Ovary (tissue), 9 donors: ENCODE results near the gene KDF1. TPM values are rescaled to one million over a fixed set of nuclear protein-coding genes. Genes with fewer than 3 reads are reported as not detected.

Experiments
- DNase-seq, 5 donors: peaks; one replicate each; pipeline ENCODE4 v3.0.0-alpha.2; 2019 to 2020
- H3K27ac ChIP-seq, 2 donors: fragments of 200-600 bp; one replicate each; pipeline versions ENCODE4 v1.5.1 to v1.8.0; 2019 to 2022
- H3K27me3 ChIP-seq: fragments of 200-600 bp; one replicate; pipeline ENCODE4 v1.8.0; 2022
- H3K36me3 ChIP-seq: fragments of 200-600 bp; sonication (generic); one replicate; pipeline ENCODE4 v1.5.1; 2019
- H3K4me1 ChIP-seq: one replicate; pipeline ENCODE4 v1.8.1; 2013; ENCODE audit warnings: mild to moderate bottlenecking, moderate library complexity; ENCODE audit not compliant: insufficient read depth
- H3K4me3 ChIP-seq: fragments of 200-600 bp; sonication (generic); one replicate; pipeline ENCODE4 v1.5.1; 2017
- H3K9me3 ChIP-seq, 2 donors: fragments of 200-600 bp in 1 of 2; sonication (generic) in 1 of 2; one replicate each; pipeline versions ENCODE4 v1.5.1 to v1.8.1; 2013 to 2019; ENCODE audit warnings: mild to moderate bottlenecking in 1 of 2, moderate library complexity in 1 of 2
- EP300 ChIP-seq: sonication (generic); formaldehyde crosslinking; IDR thresholded peaks from one replicate; pipeline ENCODE4 v1.6.1; 2017; ENCODE audit warnings: antibody characterized with exemption
- POLR2A ChIP-seq: fragments of 450-650 bp; IDR thresholded peaks from one replicate; pipeline ENCODE4 v1.6.1; 2017; ENCODE audit warnings: antibody characterized with exemption, mild to moderate bottlenecking, moderate library complexity
- WGBS, 3 donors: extraction: QIAGEN DNeasy Blood & Tissue Kit in 1 of 3; methylation state at CpG; one replicate each; pipeline versions ENCODE4 v1.1.5 to v1.1.7; 2013 to 2017; 5-methylcytosine and 5-hydroxymethylcytosine counted together
- intact Hi-C, 4 donors: fragments of 100-400 bp; cut with DNase I; formaldehyde crosslinking; loops; one replicate each; pipeline versions ENCODE4 v1.11.0 to v1.15.1; 2022 to 2023
- polyA plus RNA-seq, 2 donors: library from polyadenylated mRNA; stranded (reverse); fragments of 200-250 nt in 1 of 2; fragments of 350-450 nt in 1 of 2; fragmentation: Illumina TruSeq in 1 of 2; extraction: RNeasy Lipid Tissue Mini Kit (QIAGEN cat#74804) in 1 of 2; gene quantifications; one replicate each; pipeline ENCODE4 v1.2.3, GENCODE V29; 2013 to 2014
- total RNA-seq, 7 donors: library from RNA; depleted of rRNA in 2 of 7; stranded (reverse); fragments of >200 nt in 2 of 7; fragmentation: NEBNext Ultra II Directional in 3 of 7; extraction: Animal tissue kit (Norgen Biotek cat#: 25700) in 3 of 7; gene quantifications; one replicate each; pipeline versions ENCODE4 v1.1.0 to v1.2.4, GENCODE V29; 2016 to 2023
- TF ChIP-seq, protein P1 (sequence below), 3 donors: fragments of 450-650 bp in 2 of 3; fragments of 200-600 bp in 1 of 3; IDR thresholded peaks; one replicate each; pipeline versions ENCODE4 v1.5.1 to v1.8.0; 2016 to 2022; ENCODE audit warnings: antibody characterized with exemption in 3 of 3, mild to moderate bottlenecking in 1 of 3
- donor health status: DM: no; HTN: no; CAD: no; lungs with moderate emphysema.
- donor health status: DM: no; HTN: no; CAD: no.
- donor health status: Bipolar disorder and iron deficiency.
- donor health status: DM: yes; HTN: yes; CAD: no.
- donor health status: DM: no; HTN: no; CAD: no.
- donor health status: DM: yes; HTN: yes; CAD: no.

Gene KDF1
- total and polyA plus RNA-seq, 9 donors: 0.08 to 11.0 (median 0.60) TPM; not detected in 4

GRCh38 chr1:27005648-27006496, 45.6 kb upstream of the KDF1 start:
- no peak overlapping the region for H3K27ac ChIP-seq
- H3K4me1 ChIP-seq: peaks cover 7% of the 10 kb centered on the region

DNA sequence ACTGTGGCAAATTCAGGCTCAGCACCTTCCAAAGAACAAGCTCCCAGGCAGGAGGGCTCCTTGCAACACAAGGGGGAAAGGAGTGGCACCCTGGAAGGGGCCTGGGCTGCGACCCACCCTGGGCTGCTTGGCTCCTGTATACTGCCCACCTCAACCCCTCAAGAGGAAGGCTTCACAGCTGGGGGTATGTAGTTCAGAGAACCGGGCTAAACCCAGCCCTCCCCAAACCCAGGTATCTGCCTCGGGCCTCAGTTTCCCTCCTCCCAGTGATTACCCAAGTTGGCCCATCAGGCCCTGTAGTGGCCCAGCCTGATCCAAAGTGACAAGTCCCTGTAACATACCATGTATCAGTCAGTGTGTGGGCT, 44.9 kb upstream of the KDF1 start:
- Histone ChIP-seq H3K36me3 (no peaks in the 10 kb centered on the region), H3K4me1 (peaks cover 5% of the 10 kb centered on the region), H3K9me3 (no peaks in the 10 kb centered on the region), H3K27ac (no peak overlapping the region), H3K4me3 (no peak overlapping the region), H3K27me3 (no peaks in the 10 kb centered on the region)
- TF ChIP-seq EP300: no peak
- 83 to 91% (median 86%) methylated on average over 3 of the region's 3 CpGs for WGBS, 3 donors
- intact Hi-C loops: loop anchor here in 1 of 4 donors (5.0 kb wide), 1 partner anchor 52 kb away; no protein-coding TSS in a partner anchor
- DNase-seq: no peak

More at GRCh38 chr1:27005648-27006496, 45.6 kb upstream of the KDF1 start:
- WGBS, 3 donors: 92 to 95% (median 94%) methylated on average over 43 to 48 of the region's 48 CpGs
- Histone ChIP-seq H3K27me3 (no peaks in the 10 kb centered on the region), H3K9me3 (no peaks in the 10 kb centered on the region), H3K4me3 (no peak overlapping the region), H3K36me3 (no peaks in the 10 kb centered on the region)
- DNase-seq: no peak
- intact Hi-C loops: loop anchor here in 1 of 4 donors (5.0 kb wide), 1 partner anchor 51 kb away; no protein-coding TSS in a partner anchor
- TF ChIP-seq, protein P1, sequence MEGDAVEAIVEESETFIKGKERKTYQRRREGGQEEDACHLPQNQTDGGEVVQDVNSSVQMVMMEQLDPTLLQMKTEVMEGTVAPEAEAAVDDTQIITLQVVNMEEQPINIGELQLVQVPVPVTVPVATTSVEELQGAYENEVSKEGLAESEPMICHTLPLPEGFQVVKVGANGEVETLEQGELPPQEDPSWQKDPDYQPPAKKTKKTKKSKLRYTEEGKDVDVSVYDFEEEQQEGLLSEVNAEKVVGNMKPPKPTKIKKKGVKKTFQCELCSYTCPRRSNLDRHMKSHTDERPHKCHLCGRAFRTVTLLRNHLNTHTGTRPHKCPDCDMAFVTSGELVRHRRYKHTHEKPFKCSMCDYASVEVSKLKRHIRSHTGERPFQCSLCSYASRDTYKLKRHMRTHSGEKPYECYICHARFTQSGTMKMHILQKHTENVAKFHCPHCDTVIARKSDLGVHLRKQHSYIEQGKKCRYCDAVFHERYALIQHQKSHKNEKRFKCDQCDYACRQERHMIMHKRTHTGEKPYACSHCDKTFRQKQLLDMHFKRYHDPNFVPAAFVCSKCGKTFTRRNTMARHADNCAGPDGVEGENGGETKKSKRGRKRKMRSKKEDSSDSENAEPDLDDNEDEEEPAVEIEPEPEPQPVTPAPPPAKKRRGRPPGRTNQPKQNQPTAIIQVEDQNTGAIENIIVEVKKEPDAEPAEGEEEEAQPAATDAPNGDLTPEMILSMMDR (IDR thresholded peaks at IDR 0.05): no peak
- no peak for TF ChIP-seq EP300
- TF ChIP-seq POLR2A: no peak

DNA sequence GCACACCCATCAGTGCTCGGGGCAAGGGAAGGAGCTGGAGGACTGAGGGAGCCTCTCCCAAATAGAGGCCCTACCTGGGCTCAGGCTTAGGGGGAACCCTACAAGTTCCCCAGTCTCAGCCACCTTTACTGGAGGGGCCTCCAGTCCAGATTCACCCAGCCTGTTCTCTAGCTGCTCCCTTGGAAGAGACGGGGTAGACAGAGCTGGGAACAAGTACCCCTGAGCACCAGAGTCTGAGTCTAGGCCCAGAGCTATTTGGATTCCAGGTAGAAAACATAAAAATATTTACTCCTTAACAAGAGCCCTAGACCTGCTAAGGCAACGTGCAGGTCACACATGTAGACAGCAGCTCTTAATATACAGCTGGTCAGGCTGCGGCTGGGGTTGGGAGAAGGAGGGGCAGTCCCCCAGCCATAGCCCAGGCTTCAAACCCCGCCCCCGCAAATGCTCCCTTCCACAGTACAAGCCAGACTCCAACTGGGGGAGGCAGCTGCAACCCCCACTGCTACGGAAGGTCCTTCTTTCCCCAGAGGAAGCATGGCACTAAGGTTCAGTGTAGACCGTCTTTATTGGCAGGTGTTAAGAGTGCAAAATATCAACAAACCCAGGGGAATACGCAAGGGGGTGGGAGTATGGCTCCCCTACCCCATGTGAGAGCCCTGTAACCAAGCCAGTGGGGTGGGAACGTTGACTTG, 44.4 kb upstream of the KDF1 start:
- intact Hi-C loops: loop anchor here in 1 of 4 donors (5.0 kb wide), 1 partner anchor 53 kb away; no protein-coding TSS in a partner anchor

DNA sequence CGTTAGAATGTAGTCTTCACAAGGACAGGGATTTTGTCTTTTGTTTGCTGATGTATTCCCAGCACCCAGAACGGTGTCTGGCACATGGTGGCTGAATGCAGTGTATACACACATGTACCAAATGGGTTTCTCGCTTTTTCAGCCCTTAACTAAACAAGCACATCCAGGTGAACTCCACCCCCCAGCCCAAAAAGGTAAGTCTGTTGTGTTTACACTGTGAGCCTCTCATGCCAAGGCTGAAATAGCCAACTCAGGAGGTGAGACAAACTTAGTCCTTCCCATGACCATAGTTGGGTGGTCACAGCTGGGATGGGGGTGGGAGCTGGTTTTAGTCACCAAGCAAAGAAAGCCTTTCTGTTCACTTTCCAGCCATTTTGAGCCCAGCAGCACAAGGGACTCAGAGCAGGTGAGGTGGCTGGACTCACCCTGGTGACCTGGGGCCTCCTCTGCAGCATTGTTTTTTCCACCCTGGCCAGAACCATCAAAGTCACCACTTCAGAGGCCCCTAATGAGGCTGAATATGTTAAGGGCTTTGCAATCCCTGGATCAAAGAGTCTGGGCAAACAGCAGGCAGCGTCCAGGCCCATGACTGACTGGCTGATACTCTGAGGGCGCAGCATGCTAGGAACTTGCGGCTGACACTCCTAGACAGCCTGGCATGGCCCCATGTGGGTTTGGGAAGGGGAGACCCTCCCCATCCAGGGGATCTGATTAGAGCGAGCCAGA, 43.6 kb upstream of the KDF1 start:
- DNase-seq: no peak
- no peaks in the 10 kb centered on the region for H3K9me3 ChIP-seq
- H3K4me3 ChIP-seq: no peak overlapping the region
- intact Hi-C loops: no loop called here
- TF ChIP-seq EP300: no peak
- no peak for TF ChIP-seq POLR2A
- TF ChIP-seq, protein P1 (IDR thresholded peaks at IDR 0.05): no peak
- H3K36me3 ChIP-seq: no peaks in the 10 kb centered on the region
- peaks cover 12% of the 10 kb centered on the region for H3K4me1 ChIP-seq
- H3K27me3 ChIP-seq: no peaks in the 10 kb centered on the region
- H3K27ac ChIP-seq: no peak overlapping the region
- whole genome bisulfite sequencing, 3 donors: 84 to 92% (median 89%) methylated on average over 6 to 7 of the region's 7 CpGs

More for the DNA sequence above, 44.4 kb upstream of the KDF1 start:
- peaks cover 8% of the 10 kb centered on the region for H3K4me1 ChIP-seq
- peak in 2 of 5 donors; percentile 46 to 62 for DNase-seq
- H3K27ac ChIP-seq: no peak overlapping the region
- H3K27me3 ChIP-seq: no peaks in the 10 kb centered on the region
- no peak for TF ChIP-seq POLR2A
- no peak for TF ChIP-seq EP300
- TF ChIP-seq, protein P1 (IDR thresholded peaks at IDR 0.05): no peak
- WGBS, 3 donors: 22 to 29% (median 24%) methylated on average over 10 of the region's 10 CpGs
- no peaks in the 10 kb centered on the region for H3K36me3 ChIP-seq
- no peaks in the 10 kb centered on the region for H3K9me3 ChIP-seq
- no peak overlapping the region for H3K4me3 ChIP-seq
